GM23338 (cell line): ENCODE data around the gene ATAD3B. TPM values are rescaled to one million over a fixed set of nuclear protein-coding genes. Genes with fewer than 3 reads are reported as not detected.

Source experiments
- ATAC-seq: fragments of 200-7000 bp; cut with Tn5 transposase; 3 replicates; pipeline ENCODE4 v1.9.1; 2020
- DNase-seq: peaks from one replicate; pipeline ENCODE4 v3.0.0-alpha.2; 2015; ENCODE audit warnings: low spot score
- H2AFZ ChIP-seq: fragments of 200-600 bp; sonication (generic); 2 replicates; pipeline ENCODE4 v1.8.0; 2016; ENCODE audit warnings: antibody characterized with exemption, mild to moderate bottlenecking, moderate library complexity
- H3F3A ChIP-seq: fragments of 200-600 bp; sonication (generic); replicated peaks from 2 replicates; pipeline ENCODE4 v1.8.0; 2017; ENCODE audit warnings: antibody characterized with exemption, mixed run types, low read depth
- H3K27ac ChIP-seq: fragments of 200-600 bp; sonication (generic); 2 replicates; pipeline ENCODE4 v1.6.1; 2016; ENCODE audit warnings: low read depth
- H3K27me3 ChIP-seq: fragments of 200-600 bp; sonication (generic); 2 replicates; pipeline ENCODE4 v1.8.0; 2016; ENCODE audit warnings: mild to moderate bottlenecking, mixed run types, moderate library complexity; ENCODE audit not compliant: insufficient read depth
- H3K36me3 ChIP-seq: fragments of 200-600 bp; sonication (generic); 2 replicates; pipeline ENCODE4 v1.8.0; 2016; ENCODE audit warnings: mild to moderate bottlenecking; ENCODE audit not compliant: insufficient read depth
- H3K4me1 ChIP-seq: fragments of 200-600 bp; sonication (generic); 2 replicates; pipeline ENCODE4 v1.8.0; 2016; ENCODE audit warnings: mild to moderate bottlenecking, moderate library complexity; ENCODE audit not compliant: insufficient read depth
- H3K4me2 ChIP-seq: fragments of 200-600 bp; sonication (generic); 2 replicates; pipeline ENCODE4 v1.7.1; 2017; ENCODE audit warnings: mixed run types
- H3K4me3 ChIP-seq: fragments of 200-600 bp; sonication (generic); 2 replicates; pipeline ENCODE4 v1.6.1; 2016; ENCODE audit warnings: mixed run types
- H3K79me2 ChIP-seq: fragments of 200-600 bp; sonication (generic); replicated peaks from 2 replicates; pipeline ENCODE4 v1.8.0; 2017; ENCODE audit warnings: mild to moderate bottlenecking; ENCODE audit not compliant: insufficient read depth
- H3K9me2 ChIP-seq: fragments of 200-600 bp; sonication (generic); 2 replicates; pipeline ENCODE4 v1.8.0; 2017; ENCODE audit not compliant: insufficient read depth
- H4K20me1 ChIP-seq: fragments of 200-600 bp; sonication (generic); replicated peaks from 2 replicates; pipeline ENCODE4 v1.8.0; 2017; ENCODE audit warnings: mild to moderate bottlenecking; ENCODE audit not compliant: insufficient read depth
- H3K27ac Mint-ChIP-seq: 2 replicates; pipeline ENCODE4 v1.8.0; 2020; ENCODE audit warnings: inconsistent platforms, mild to moderate bottlenecking, moderate library complexity, mixed read lengths
- H3K27me3 Mint-ChIP-seq: 3 replicates; pipeline ENCODE4 v1.8.0; 2022; ENCODE audit warnings: low read depth, mild to moderate bottlenecking, moderate library complexity, mixed read lengths, inconsistent platforms; ENCODE audit not compliant: insufficient read depth, poor library complexity
- H3K36me3 Mint-ChIP-seq: 3 replicates; pipeline ENCODE4 v1.8.0; 2021; ENCODE audit warnings: low read depth, mild to moderate bottlenecking, inconsistent platforms, moderate library complexity, mixed read lengths
- H3K4me1 Mint-ChIP-seq: 3 replicates; pipeline ENCODE4 v1.8.0; 2020; ENCODE audit warnings: mild to moderate bottlenecking, inconsistent platforms, mixed read lengths
- H3K4me3 Mint-ChIP-seq: 3 replicates; pipeline ENCODE4 v1.8.0; 2021; ENCODE audit warnings: moderate library complexity, mild to moderate bottlenecking, inconsistent platforms, mixed read lengths
- H3K9me3 Mint-ChIP-seq: 3 replicates; pipeline ENCODE4 v1.8.0; 2020; ENCODE audit warnings: moderate library complexity, mild to moderate bottlenecking, inconsistent platforms, mixed read lengths
- CTCF ChIP-seq, 2 experiments: fragments of 200-600 bp in 1 of 2; sonication (generic) in 1 of 2; conservative IDR thresholded peaks; 2 replicates each; pipeline versions ENCODE4 v1.5.1 to v1.6.1; 2016 to 2017; ENCODE audit warnings: antibody characterized with exemption in 2 of 2, low read depth in 2 of 2, mild to moderate bottlenecking in 2 of 2, moderate library complexity in 1 of 2
- ETS1 ChIP-seq: IDR thresholded peaks from 2 replicates; pipeline ENCODE4 v1.6.1; 2016; ENCODE audit warnings: antibody characterized with exemption
- EZH2phosphoT487 ChIP-seq: fragments of 200-600 bp; sonication (generic); IDR thresholded peaks from one replicate; pipeline ENCODE4 v1.8.1; 2018; ENCODE audit warnings: antibody characterized with exemption; ENCODE audit not compliant: unreplicated experiment
- JUNB ChIP-seq: IDR thresholded peaks from one replicate; pipeline ENCODE4 v1.6.1; 2016; ENCODE audit warnings: antibody characterized with exemption; ENCODE audit not compliant: unreplicated experiment
- NANOG ChIP-seq: IDR thresholded peaks from 2 replicates; pipeline ENCODE4 v1.6.1; 2016; ENCODE audit warnings: antibody characterized with exemption, borderline replicate concordance
- REST ChIP-seq: IDR thresholded peaks from one replicate; pipeline ENCODE4 v1.6.1; 2018; ENCODE audit warnings: antibody characterized with exemption; ENCODE audit not compliant: unreplicated experiment
- ZNF114 ChIP-seq: fragments of 250-450 bp; sonication (Bioruptor Pico); IDR thresholded peaks from 2 replicates; pipeline ENCODE4 v1.5.0; 2020; ENCODE audit warnings: mild to moderate bottlenecking, moderate library complexity
- ZNF331 ChIP-seq: fragments of 250-450 bp; sonication (Bioruptor Pico); IDR thresholded peaks from 2 replicates; pipeline ENCODE4 v1.5.0; 2020; ENCODE audit warnings: low read depth, mild to moderate bottlenecking, moderate library complexity
- polyA plus RNA-seq: library from polyadenylated mRNA; unstranded; fragments of >200 nt; fragmentation: Nextera tagmentation; extraction: Ambion mirVana; gene quantifications from 2 replicates; pipeline ENCODE4 v1.2.1, GENCODE V29; 2016
- total RNA-seq: library from RNA; depleted of rRNA; stranded (reverse); fragments of >200 nt; shearing (Covaris generic); gene quantifications from 2 replicates; pipeline ENCODE4 v1.2.3, GENCODE V29; 2014

The ATAD3B gene
- total and polyA plus RNA-seq, 2 experiments from 2014 or later = 37.8 to 63.4 TPM

- no peak for TF ChIP-seq REST
These were observed 57.0 kb downstream of the ATAD3B start (continued) for GRCh38 chr1:1528301-1529267.

- DNase-seq (no peak), ATAC-seq (no peak)
- Histone ChIP-seq H2AFZ (no peak overlapping the region), H3K4me2 (no peak overlapping the region), H3K36me3 (no peaks in the 10 kb centered on the region), H3K9me2 (no peaks in the 10 kb centered on the region), H3K4me1 (no peaks in the 10 kb centered on the region), H3K4me3 (no peak overlapping the region), H3K79me2 (no peaks in the 10 kb centered on the region), H3K27ac (no peak overlapping the region), H3F3A (no peaks in the 10 kb centered on the region), H3K27me3 (no peaks in the 10 kb centered on the region), H4K20me1 (no peaks in the 10 kb centered on the region; the same call in 1 of the 2 replicates)
- H3K4me3 Mint-ChIP-seq = no peak overlapping the region
- peaks cover 6% of the 10 kb centered on the region for H3K27me3 Mint-ChIP-seq
- H3K27ac Mint-ChIP-seq = no peak overlapping the region
- H3K36me3 Mint-ChIP-seq = peaks cover 54% of the 10 kb centered on the region
- H3K9me3 Mint-ChIP-seq = 0 out of 3 replicates have a peak, but pooled peaks cover 8% of the 10 kb centered on the region
- no peak for TF ChIP-seq CTCF (conservative IDR thresholded peaks at IDR 0.05; ENCODE audit: low read depth in 2 of 2)
- no peaks in the 10 kb centered on the region for H3K4me1 Mint-ChIP-seq
These were observed 57.8 kb downstream of the ATAD3B start for GRCh38 chr1:1529321-1529720.

- Mint-ChIP-seq H3K27ac (no peak overlapping the region), H3K9me3 (0 out of 3 replicates have a peak, but pooled peaks cover 8% of the 10 kb centered on the region), H3K4me3 (no peak overlapping the region), H3K27me3 (peaks cover 6% of the 10 kb centered on the region), H3K36me3 (peaks cover 54% of the 10 kb centered on the region), H3K4me1 (no peaks in the 10 kb centered on the region)
- no peak overlapping the region for H2AFZ ChIP-seq
- H3K4me3 ChIP-seq = no peak overlapping the region
- no peaks in the 10 kb centered on the region; the same call in 1 of the 2 replicates for H4K20me1 ChIP-seq
- H3K4me1 ChIP-seq = no peaks in the 10 kb centered on the region
- no peak overlapping the region for H3K4me2 ChIP-seq
- no peak overlapping the region for H3K27ac ChIP-seq
- no peak for DNase-seq
- no peaks in the 10 kb centered on the region for H3K9me2 ChIP-seq
- H3K27me3 ChIP-seq = no peaks in the 10 kb centered on the region
- no peaks in the 10 kb centered on the region for H3K79me2 ChIP-seq
- H3F3A ChIP-seq = no peaks in the 10 kb centered on the region
- no peaks in the 10 kb centered on the region for H3K36me3 ChIP-seq
- ATAC-seq = no peak
- TF ChIP-seq ZNF331 = no peak
- TF ChIP-seq REST = no peak
- TF ChIP-seq CTCF (conservative IDR thresholded peaks at IDR 0.05; ENCODE audit: low read depth in 2 of 2) = no peak
- no peak for TF ChIP-seq ETS1
- no peak for TF ChIP-seq ZNF114 (CRISPR knock-in tag)
- TF ChIP-seq JUNB = no peak
- no peak for TF ChIP-seq EZH2phosphoT487
- TF ChIP-seq NANOG = no peak
These were observed 58.4 kb downstream of the ATAD3B start for GRCh38 chr1:1529936-1530335.
